Osteocyte (in vitro differentiated cells): ENCODE measurements around the gene EPS15. TPM values are rescaled to one million over a fixed set of nuclear protein-coding genes. Genes with fewer than 3 reads are reported as not detected.
"Not testable (repeated sequence)": the region's sequence is repeated elsewhere in the genome, so short reads cannot be mapped to it uniquely, and the experiment has no call there.

Experiments used
- DNase-seq: peaks from one replicate; pipeline ENCODE4 v3.0.0; 2021; ENCODE audit warnings: mixed read lengths; ENCODE audit not compliant: unreplicated experiment; ENCODE audit errors: extremely low spot score
- H3K27ac Mint-ChIP-seq: one replicate; pipeline ENCODE4 v1.8.0; 2021; ENCODE audit warnings: mild to moderate bottlenecking, mixed read lengths; ENCODE audit not compliant: unreplicated experiment
- H3K27me3 Mint-ChIP-seq: one replicate; pipeline ENCODE4 v1.8.0; 2021; ENCODE audit warnings: mixed read lengths; ENCODE audit not compliant: unreplicated experiment
- H3K36me3 Mint-ChIP-seq: one replicate; pipeline ENCODE4 v1.8.0; 2021; ENCODE audit warnings: mixed read lengths; ENCODE audit not compliant: unreplicated experiment
- H3K4me1 Mint-ChIP-seq: one replicate; pipeline ENCODE4 v1.8.0; 2021; ENCODE audit warnings: mixed read lengths; ENCODE audit not compliant: unreplicated experiment
- H3K4me3 Mint-ChIP-seq: one replicate; pipeline ENCODE4 v1.8.0; 2021; ENCODE audit warnings: mild to moderate bottlenecking, moderate library complexity, mixed read lengths; ENCODE audit not compliant: unreplicated experiment
- H3K9me3 Mint-ChIP-seq: one replicate; pipeline ENCODE4 v1.8.0; 2021; ENCODE audit warnings: mixed read lengths; ENCODE audit not compliant: unreplicated experiment
- total RNA-seq: library from RNA; stranded (reverse); gene quantifications from 2 replicates; pipeline ENCODE4 v1.2.1, GENCODE V29; 2021
- TF ChIP-seq, protein P1 (sequence below): fragments of 200-600 bp; sonication (generic); IDR thresholded peaks from 2 replicates; pipeline ENCODE4 v1.5.0; 2021; ENCODE audit warnings: antibody characterized with exemption, mild to moderate bottlenecking, moderate library complexity

EPS15 gene
- total RNA-seq, 1 donor from 2014 or later = 62.4 TPM

DNA sequence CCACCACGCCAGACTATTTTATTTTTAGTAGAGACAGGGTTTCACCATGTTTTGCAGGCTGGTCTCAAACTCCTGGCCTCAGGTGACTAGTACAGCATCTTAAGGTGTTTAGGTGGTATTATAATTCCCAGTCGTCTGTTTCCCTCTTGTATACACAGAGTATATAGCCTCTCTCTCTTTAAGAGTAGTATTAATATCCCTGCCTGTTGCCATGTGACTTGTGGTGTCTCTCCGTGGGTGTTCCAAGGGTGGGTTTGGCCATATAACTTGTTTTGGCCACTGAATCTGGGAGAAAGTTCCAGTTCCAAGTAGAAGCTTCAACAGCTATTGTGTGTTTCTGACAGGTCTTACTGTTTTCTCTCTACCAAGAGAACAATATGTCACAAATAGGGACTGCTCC, 29.6 kb downstream of the EPS15 start:
- no peaks in the 10 kb centered on the region for H3K36me3 Mint-ChIP-seq
- no peak for DNase-seq
- no peak overlapping the region for H3K4me3 Mint-ChIP-seq
- TF ChIP-seq, protein P1, sequence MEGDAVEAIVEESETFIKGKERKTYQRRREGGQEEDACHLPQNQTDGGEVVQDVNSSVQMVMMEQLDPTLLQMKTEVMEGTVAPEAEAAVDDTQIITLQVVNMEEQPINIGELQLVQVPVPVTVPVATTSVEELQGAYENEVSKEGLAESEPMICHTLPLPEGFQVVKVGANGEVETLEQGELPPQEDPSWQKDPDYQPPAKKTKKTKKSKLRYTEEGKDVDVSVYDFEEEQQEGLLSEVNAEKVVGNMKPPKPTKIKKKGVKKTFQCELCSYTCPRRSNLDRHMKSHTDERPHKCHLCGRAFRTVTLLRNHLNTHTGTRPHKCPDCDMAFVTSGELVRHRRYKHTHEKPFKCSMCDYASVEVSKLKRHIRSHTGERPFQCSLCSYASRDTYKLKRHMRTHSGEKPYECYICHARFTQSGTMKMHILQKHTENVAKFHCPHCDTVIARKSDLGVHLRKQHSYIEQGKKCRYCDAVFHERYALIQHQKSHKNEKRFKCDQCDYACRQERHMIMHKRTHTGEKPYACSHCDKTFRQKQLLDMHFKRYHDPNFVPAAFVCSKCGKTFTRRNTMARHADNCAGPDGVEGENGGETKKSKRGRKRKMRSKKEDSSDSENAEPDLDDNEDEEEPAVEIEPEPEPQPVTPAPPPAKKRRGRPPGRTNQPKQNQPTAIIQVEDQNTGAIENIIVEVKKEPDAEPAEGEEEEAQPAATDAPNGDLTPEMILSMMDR = no peak
- no peaks in the 10 kb centered on the region for H3K9me3 Mint-ChIP-seq
- H3K4me1 Mint-ChIP-seq = peaks cover 21% of the 10 kb centered on the region
- H3K27me3 Mint-ChIP-seq = no peaks in the 10 kb centered on the region
- peak overlapping the region; percentile 48 for H3K27ac Mint-ChIP-seq

DNA sequence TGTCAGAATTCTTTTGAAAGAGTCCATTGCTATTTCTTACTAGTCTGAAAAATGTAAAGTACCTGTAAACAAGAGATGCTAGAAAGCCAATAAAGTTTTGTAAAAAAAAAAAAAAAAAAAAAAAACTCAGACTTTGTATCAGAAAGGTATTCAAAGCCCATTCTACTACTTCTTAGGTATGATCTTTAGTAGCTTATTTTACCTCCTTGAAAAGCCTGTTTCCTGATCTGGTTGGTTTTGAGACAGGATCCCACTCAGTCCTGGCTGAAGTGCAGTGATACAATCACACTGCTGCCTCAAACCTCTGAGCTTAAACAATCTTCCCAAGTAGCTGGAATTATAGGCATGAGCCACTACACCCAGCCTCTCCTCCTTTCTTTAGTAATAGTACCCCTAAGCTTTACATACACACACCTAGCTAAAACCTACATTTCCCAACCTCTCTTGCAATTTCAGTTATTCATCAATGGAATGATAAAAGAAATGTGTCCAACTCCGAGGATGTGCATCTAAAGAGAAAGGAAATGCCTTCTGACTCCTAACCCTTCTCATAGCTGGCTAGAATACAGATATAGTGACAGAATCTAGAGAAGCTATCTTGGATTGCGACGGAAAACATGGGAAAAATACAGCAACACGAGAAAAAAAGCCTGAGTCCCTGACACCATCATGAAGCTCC, 30.6 kb downstream of the EPS15 start:
- Mint-ChIP-seq H3K4me3 (no peak overlapping the region), H3K36me3 (no peaks in the 10 kb centered on the region), H3K27me3 (no peaks in the 10 kb centered on the region), H3K4me1 (peaks cover 18% of the 10 kb centered on the region), H3K9me3 (no peaks in the 10 kb centered on the region), H3K27ac (no peak overlapping the region)
- DNase-seq = no peak
- TF ChIP-seq, protein P1 = no peak

DNA sequence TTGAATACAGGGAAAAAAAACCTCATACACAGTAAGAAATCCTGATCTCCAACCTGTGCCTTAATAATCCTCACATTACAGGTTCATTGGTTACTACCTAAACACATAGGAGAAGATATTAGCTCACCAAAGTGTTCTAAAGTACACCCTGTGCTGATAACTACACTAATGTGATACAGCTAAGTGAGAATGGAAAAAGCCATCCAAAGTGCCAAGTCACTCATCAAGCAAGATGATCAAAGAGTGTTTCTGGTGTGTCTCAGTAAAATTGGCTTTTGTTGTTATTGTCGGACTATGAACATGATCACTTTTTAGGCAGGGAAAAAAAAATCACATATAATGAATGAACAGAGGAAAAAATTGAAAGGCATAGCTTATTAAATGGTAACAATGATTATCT, 31.4 kb downstream of the EPS15 start:
- H3K27me3 Mint-ChIP-seq = no peaks in the 10 kb centered on the region
- H3K27ac Mint-ChIP-seq = no peak overlapping the region

DNA sequence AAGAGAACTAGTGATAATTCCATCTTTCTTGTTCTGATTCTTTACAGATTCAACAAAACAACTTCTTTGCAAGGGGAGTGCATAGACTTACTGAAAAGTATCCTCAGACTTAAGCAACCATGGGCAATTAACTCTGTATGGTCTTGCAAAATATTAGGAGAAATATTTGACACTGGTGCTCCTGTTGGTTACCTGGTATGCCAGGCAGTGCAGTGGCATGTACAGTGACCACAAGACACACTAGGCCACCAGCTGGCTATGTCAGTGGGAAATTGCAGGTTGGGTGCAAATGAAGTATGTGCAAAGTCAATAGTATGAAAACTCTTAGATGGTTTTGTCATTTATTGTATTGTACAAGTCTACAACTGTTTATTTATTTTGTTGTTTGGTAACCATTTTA, 34.5 kb downstream of the EPS15 start:
- no peak overlapping the region for H3K4me3 Mint-ChIP-seq
- H3K27me3 Mint-ChIP-seq = no peaks in the 10 kb centered on the region
- H3K9me3 Mint-ChIP-seq = peaks cover 2% of the 10 kb centered on the region
- H3K27ac Mint-ChIP-seq = peak overlapping the region; percentile 14
- DNase-seq = no peak
- TF ChIP-seq, protein P1 = no peak
- peaks cover 13% of the 10 kb centered on the region for H3K4me1 Mint-ChIP-seq
- H3K36me3 Mint-ChIP-seq = peaks cover 12% of the 10 kb centered on the region

More for the DNA sequence above, 31.4 kb downstream of the EPS15 start:
- no peak overlapping the region for H3K4me3 Mint-ChIP-seq
- H3K4me1 Mint-ChIP-seq = peaks cover 20% of the 10 kb centered on the region
- H3K9me3 Mint-ChIP-seq = no peaks in the 10 kb centered on the region
- DNase-seq = no peak
- no peaks in the 10 kb centered on the region for H3K36me3 Mint-ChIP-seq
- TF ChIP-seq, protein P1 = no peak

DNA sequence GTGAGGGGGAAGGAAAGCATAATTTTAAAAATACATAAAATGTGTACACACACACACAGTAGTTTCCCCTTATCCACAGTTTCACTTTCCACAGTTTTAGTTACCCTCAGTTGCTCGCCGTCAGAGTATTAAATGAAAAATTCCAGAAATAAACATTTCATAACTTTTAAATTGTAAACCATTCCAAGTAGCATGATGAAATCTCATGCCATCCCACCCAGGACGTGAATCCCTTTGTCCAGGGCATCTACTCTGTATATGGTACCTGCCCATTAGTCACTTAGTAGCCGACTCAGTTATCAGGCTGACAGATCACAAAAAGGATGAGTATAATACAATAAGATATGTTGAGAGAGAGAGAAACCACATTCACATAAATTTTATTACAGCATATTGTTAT, 36.2 kb downstream of the EPS15 start:
- Mint-ChIP-seq H3K9me3 (peaks cover 9% of the 10 kb centered on the region), H3K27me3 (no peaks in the 10 kb centered on the region), H3K4me1 (peaks cover 9% of the 10 kb centered on the region), H3K36me3 (peaks cover 21% of the 10 kb centered on the region), H3K4me3 (no peak overlapping the region), H3K27ac (peak overlapping the region; percentile 48)
- DNase-seq = no peak
- TF ChIP-seq, protein P1 = no peak

DNA sequence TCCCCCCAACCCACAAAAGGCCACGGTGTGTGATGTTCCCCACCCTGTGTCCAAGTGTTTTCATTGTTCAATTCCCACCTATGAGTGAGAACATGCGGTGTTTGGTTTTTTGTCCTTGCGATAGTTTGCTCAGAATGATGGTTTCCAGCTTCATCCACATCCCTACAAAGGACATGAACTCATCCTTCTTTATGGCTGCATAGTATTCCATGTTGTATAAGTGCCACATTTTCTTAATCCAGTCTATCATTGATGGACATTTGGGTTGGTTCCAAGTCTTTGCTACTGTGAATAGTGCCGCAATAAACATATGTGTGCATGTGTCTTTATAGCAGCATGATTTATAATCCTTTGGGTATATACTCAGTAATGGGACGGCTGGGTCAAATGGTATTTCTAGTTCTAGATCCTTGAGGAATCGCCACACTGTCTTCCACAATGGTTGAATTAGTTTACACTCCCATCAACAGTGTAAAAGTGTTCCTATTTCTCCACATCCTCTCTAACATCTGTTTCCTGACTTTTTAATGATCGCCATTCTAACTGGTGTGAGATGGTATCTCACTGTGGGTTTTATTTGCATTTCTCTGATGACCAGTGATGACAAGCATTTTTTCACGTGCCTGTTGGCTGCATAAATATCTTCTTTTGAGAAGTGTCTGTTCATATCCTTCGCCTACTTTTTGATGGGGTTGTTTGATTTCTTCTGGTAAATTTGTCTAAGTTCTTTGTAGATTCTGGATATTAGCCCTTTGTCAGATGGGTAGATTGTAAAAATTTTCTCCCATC, 44.0 kb downstream of the EPS15 start:
- not testable (repeated sequence) for H3K27me3 Mint-ChIP-seq, H3K27ac Mint-ChIP-seq, H3K9me3 Mint-ChIP-seq, DNase-seq, H3K4me3 Mint-ChIP-seq, H3K4me1 Mint-ChIP-seq
- peaks cover 46% of the 10 kb centered on the region for H3K36me3 Mint-ChIP-seq
